ENCODE measurements around the gene AGO3.

GRCh38 chr1:36088265-36088576 lies 157.3 kb downstream of the AGO3 start:
- TF ChIP-seq CTCF (IDR thresholded peaks at IDR 0.05 in 2 of 3, conservative IDR thresholded peaks at IDR 0.05 in 1 of 3; ENCODE audit: borderline replicate concordance in 1 of 3, insufficient read depth in 1 of 3, low read depth in 2 of 3, low read length in 2 of 3) (no peak), POLR2A (IDR thresholded peaks at IDR 0.05; ENCODE audit: borderline replicate concordance, extremely low read depth, insufficient read depth, insufficient read length) (no peak), EGR1 (IDR thresholded peaks at IDR 0.05; ENCODE audit: low read depth) (no peak), SP1 (IDR thresholded peaks at IDR 0.05; ENCODE audit: low read depth) (no peak)

All from HCT116 (cell line).